ENCODE data around the gene ZNF580. TPM values are rescaled to one million over a fixed set of nuclear protein-coding genes. Genes with fewer than 3 reads are reported as not detected.

ZNF580 gene
- total RNA-seq, 1 donor from 2014 or later: 50.9 TPM

DNA sequence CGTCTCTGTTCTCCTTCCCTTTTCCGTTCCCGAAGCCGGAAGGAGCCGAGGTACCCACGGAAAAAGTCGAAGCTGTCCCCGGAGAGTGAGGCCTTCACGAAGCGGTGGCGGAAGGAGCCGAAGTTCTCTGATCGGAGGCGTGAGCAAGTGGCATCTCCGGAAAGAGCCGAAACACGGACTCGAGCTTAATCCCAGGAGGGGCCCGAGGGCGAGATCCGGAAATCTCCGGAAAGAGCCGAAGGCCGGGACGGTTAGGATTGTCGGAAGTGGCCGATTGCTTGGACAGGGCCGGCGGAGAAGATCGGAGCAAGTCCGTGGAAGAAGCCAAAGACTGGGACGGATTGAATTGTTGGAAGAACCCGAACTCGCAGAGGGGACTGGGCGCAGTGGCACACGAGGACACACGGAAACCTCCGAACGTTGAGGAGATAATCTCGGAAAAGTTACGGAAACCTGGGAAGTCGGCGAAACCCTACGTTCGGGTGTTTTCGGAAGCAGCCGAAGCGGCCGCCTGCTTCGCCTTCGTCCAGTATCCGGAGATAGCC lies 13.6 kb downstream of the ZNF580 start:
- Mint-ChIP-seq H3K9me3 (no peaks in the 10 kb centered on the region), H3K4me3 (peak overlapping the region; percentile 95), H3K27me3 (ENCODE audit: low read depth) (no peaks in the 10 kb centered on the region), H3K4me1 (peaks cover 36% of the 10 kb centered on the region), H3K27ac (peak overlapping the region; percentile 100), H3K36me3 (peaks cover 9% of the 10 kb centered on the region)
- TF ChIP-seq CTCF (IDR thresholded peaks at IDR 0.05; ENCODE audit: unreplicated experiment): no peak
- peak; percentile 99 for DNase-seq (ENCODE audit: low spot score in 2 of 2, unreplicated experiment in 2 of 2)

DNA sequence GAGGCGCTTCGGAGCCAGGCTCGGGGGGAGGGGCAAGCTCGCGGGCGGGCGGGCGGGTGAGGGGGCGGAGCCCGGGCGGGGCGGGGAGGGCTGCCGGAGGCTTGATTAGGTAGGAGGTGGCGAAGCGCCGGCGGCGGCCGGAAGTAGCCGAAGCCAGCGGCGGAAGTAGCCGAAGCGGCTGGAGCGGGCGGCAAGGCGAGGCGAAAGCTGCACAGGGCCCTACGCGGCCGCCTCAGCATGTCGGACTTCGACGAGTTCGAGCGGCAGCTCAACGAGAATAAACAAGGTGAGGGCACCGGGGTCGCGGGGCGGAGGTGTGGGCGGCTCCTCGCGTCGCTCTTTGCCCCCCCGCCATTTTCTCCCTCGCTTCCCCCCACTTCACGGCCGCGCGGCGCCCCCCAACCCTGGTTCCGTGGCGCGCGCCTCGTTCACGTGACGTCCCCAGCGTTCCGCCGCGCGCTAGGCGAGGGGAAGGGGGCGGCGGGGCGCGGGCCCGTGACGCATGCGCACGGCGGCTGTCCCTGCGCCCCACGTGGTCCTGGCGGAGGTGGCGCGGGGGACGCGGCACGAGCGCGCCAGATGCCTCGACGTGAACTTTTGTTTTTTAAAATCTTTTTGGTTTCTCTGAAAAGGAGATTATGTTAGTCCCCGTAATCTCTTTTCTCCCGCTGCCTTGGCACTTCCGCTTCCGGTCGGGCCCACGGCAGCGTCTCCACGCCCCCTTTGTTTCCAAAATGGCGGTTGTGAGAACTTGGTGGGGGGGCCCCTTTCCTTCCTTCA lies 14.3 kb downstream of the ZNF580 start, which contains the start of gene U2AF2:
TSS of gene U2AF2 (plus strand) at position 168 of the 780 bp plus-strand sequence. CDS start at position 238, 70 bp downstream.
- H3K4me3 Mint-ChIP-seq: peak within 1 kb of the TSS; percentile 95
- no peaks in the 10 kb centered on the region for H3K27me3 Mint-ChIP-seq (ENCODE audit: low read depth)
- no peak for TF ChIP-seq CTCF (IDR thresholded peaks at IDR 0.05; ENCODE audit: unreplicated experiment)
- H3K36me3 Mint-ChIP-seq: peaks cover 7% of the 10 kb centered on the region
- H3K9me3 Mint-ChIP-seq: no peaks in the 10 kb centered on the region
- H3K27ac Mint-ChIP-seq: peak within 1 kb of the TSS; percentile 100
- peaks cover 35% of the 10 kb centered on the region for H3K4me1 Mint-ChIP-seq
- peak; percentile 94 to 97 for DNase-seq (ENCODE audit: low spot score in 2 of 2, unreplicated experiment in 2 of 2)

DNA sequence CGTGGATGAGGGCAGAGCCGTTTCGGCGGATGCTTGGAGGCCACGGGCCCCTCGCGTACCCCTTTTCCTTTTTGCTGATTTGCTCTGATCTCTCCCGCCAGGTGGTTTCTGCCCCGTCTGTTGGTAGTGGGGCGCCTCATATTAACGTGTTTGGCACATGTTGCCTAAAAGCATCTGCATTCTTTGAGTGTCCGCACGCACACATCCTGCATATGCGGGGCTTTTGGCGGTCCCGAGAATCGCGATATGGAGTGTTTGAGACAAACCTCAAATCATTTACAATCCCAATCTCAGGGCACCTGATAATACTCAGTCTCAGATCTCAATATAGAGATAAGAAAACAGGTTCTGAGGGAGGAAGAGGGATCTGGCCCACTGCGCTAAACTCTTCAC lies 14.8 kb downstream of the ZNF580 start:
- H3K36me3 Mint-ChIP-seq: peaks cover 4% of the 10 kb centered on the region
- peaks cover 30% of the 10 kb centered on the region for H3K4me1 Mint-ChIP-seq

GRCh38 chr19:55656552-55656951 lies 15.8 kb downstream of the ZNF580 start:
- Mint-ChIP-seq H3K36me3 (peaks cover 4% of the 10 kb centered on the region), H3K4me1 (peaks cover 30% of the 10 kb centered on the region), H3K27me3 (ENCODE audit: low read depth) (no peaks in the 10 kb centered on the region), H3K27ac (peak overlapping the region; percentile 97), H3K4me3 (peak overlapping the region; percentile 95), H3K9me3 (no peaks in the 10 kb centered on the region)
- no peak for DNase-seq (ENCODE audit: low spot score in 2 of 2, unreplicated experiment in 2 of 2)
- TF ChIP-seq CTCF (IDR thresholded peaks at IDR 0.05; ENCODE audit: unreplicated experiment): no peak

More for the DNA sequence above, 14.8 kb downstream of the ZNF580 start:
- TF ChIP-seq CTCF (IDR thresholded peaks at IDR 0.05; ENCODE audit: unreplicated experiment): no peak
- no peak for DNase-seq (ENCODE audit: low spot score in 2 of 2, unreplicated experiment in 2 of 2)
- Mint-ChIP-seq H3K27ac (peak overlapping the region; percentile 97), H3K27me3 (ENCODE audit: low read depth) (no peaks in the 10 kb centered on the region), H3K9me3 (no peaks in the 10 kb centered on the region), H3K4me3 (peak overlapping the region; percentile 95)

DNA sequence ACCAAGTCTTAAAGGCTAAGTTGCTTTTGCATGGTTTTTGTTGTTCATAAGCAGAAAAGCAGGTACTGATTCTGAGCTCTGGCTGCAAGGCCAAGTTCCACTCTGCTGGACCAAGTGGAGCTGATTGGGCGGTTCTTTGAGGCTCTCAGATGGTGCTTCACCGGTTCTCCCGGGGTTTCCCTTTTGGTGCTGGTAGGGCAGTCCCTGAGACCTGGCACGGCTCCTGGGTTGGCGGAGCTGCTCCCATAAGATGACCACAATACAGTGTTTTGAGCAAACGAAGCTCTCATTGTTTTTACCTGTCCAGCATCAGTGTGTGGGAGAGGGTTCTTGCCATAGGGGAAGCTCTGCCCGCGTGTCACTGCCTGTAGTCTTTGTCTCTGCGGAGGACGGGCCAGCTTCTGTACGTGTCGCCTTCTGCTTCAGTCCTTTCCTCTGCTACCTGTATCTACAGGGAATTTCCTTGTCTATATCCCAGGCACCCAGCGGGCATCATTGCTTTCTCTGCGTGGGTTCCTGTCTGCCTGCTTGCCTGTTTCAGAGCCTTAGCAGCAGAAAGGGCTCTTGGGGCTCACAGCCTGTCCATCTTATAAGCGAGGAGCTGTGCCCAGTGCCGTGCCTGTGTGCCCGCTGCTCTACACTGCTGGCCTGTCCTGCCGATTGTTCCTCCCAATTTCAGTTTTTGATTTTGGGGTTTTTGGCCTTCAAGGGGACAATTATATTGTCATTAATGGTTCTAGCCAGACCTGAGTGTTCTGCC lies 16.4 kb downstream of the ZNF580 start:
- no peak for DNase-seq (ENCODE audit: low spot score in 2 of 2, unreplicated experiment in 2 of 2)
- no peak for TF ChIP-seq CTCF (IDR thresholded peaks at IDR 0.05; ENCODE audit: unreplicated experiment)
- Mint-ChIP-seq H3K27me3 (ENCODE audit: low read depth) (no peaks in the 10 kb centered on the region), H3K36me3 (peaks cover 7% of the 10 kb centered on the region), H3K4me1 (peaks cover 32% of the 10 kb centered on the region), H3K27ac (peak overlapping the region; percentile 50), H3K9me3 (no peaks in the 10 kb centered on the region), H3K4me3 (peak overlapping the region; percentile 95)
